GM03348 (cell line): ENCODE results near the gene TMEM209.

Source experiments
- DNase-seq: peaks from one replicate; pipeline ENCODE4 v3.0.0; 2012; ENCODE audit warnings: low spot score

TMEM209 gene

DNA sequence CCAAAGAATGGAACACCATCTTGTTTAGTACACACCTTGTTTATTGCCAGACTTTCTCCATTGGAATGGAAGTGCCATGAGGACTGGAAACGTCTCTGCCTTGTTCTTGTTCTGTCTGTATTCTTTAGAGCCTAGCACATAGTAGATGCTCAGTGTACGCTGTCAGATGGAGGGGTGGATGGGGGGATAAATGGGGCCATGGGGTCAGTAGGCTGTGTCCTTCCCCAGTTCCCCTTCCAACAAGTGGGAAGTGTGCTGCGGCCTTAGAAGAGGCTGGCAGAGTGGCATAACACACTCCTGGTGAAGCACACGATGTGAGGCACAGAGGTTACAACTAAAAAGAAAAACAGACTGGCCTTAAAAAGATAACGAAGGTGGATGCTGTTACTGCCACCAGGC, 61.9 kb downstream of the TMEM209 start:
- DNase-seq, result no peak

DNA sequence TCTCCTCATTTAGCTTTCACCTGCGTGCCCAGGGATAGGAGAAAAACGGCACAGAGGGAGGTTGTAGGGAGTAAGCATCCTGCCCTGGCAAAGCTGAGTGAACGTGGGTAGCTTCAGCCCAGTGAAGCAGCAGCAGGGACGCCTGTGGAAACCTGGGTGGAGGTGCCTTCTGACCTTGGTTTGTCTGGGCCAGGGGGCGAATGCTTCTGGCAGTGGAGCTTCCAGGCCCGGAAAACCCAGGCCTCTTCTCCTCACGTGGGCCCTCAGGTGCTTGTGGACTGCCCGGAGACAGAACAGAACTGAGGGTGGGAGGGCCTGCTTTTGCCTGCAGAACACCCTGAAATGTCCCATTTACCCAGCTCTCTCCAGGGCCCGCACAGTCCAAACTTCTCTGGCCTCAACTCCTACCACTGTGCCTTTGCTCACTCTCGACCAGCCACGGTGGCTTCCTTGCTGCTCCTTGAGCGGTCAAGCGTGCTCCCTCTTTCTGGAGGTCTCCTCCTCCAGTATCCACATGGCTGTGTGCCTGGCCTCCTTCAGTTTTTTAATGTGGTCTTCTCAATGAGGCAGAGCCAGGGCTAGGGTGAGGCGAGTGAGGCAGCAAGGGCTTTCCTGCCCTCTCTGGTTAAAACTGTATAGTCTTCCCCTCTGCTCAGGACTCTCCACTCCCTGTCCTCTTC, 62.4 kb downstream of the TMEM209 start:
- no peak for DNase-seq

DNA sequence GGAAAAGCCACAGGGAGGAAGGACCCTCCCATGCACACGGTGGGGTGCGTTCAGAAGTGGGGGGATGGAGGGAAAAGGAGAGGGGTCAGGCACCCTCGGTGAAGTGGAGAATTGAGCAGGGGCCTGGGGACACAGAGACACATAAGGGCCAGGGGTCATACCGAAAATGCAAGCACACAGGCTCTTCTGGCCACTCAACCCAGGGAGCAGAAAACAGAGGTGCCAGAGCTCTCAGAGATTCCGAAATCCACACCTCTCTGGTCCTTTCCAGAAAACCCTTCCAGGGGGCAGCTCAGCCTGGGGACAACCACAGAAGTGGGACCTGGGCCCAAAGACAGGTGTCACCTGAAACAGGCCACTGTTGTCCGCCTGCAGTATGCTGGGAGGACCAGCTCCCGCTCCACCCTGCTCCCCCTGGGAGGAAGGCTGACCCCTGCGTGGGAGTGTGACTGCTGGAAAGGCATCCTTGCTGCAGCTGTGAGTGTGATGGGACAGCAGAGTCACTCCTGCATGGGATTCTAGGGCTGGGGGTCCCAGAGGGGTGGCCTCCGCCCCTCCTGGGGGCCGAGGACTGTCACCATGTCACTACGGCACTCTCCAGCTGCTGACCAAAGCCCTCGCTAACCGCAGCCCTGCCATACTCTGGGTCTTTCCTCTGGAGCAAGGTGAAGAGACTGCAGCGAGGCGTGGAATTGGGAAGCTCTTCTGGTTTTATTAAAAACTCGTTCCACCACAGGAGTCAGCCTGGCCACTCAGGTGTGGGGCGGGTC, 63.1 kb downstream of the TMEM209 start:
- no peak for DNase-seq

DNA sequence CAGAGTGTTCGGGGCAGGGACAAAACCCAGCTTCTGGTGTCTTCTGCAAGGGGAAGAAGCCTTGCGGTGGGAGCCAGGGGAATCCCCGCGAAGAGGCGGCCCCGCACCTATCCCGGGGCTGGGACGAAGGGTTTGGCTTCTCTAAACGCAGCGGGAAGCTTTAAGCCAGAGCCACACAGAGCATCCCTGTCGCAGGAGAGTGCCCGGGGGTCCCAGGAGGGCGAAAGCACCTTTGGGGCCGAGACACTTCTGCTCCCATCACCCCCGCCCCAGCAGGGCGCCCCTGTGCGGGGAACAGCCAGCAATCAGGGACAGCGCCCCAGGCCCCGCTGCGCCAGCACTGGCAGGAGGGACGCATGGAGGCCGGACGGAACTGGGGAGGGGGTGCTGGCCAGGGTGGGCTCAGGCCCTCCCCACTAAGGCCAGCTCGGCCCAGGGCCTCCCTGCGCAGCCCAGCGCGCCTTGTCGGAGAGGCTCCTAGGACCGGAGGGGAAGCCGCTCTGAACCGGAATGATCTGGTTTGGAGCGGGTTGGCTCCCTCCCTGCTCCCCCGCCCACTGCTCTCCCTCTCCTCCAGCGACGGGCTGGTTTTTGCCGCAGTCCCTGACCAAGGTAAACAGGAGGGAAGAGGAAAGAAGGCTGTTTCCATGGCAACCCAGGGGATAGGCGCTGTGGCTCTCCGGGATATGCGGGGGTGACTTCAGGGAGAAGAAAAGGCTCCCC, 63.9 kb downstream of the TMEM209 start:
- no peak for DNase-seq

DNA sequence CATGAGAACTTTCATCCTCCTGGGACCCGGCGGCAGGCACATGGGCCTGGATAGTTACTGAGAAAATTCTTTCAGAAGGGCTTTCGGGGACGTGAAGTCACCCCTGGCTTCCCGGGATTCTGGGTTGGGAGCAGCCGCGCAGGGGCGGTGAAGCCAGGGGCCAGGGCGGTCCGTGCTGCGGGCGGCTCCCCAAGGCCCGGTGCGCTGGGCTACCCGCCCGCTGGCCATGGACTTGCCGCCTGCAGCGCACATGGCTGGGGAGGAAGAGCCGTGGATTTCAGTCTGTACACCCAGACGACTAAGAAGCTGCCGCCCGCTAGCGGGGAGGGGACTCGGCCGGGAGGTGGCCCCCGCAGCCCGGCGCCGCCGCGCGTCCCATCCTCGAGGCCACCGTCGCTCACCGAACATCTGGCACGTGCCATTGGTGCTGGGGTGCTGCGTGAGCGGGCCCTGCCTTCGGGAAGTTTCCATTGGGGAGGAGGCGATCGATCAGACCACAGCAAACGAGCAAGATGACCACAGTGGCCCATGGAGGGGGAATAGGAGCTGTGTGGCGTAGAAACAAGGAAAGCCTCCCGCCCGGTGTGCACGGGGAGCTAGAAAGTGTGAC, 64.5 kb downstream of the TMEM209 start:
- no peak for DNase-seq

DNA sequence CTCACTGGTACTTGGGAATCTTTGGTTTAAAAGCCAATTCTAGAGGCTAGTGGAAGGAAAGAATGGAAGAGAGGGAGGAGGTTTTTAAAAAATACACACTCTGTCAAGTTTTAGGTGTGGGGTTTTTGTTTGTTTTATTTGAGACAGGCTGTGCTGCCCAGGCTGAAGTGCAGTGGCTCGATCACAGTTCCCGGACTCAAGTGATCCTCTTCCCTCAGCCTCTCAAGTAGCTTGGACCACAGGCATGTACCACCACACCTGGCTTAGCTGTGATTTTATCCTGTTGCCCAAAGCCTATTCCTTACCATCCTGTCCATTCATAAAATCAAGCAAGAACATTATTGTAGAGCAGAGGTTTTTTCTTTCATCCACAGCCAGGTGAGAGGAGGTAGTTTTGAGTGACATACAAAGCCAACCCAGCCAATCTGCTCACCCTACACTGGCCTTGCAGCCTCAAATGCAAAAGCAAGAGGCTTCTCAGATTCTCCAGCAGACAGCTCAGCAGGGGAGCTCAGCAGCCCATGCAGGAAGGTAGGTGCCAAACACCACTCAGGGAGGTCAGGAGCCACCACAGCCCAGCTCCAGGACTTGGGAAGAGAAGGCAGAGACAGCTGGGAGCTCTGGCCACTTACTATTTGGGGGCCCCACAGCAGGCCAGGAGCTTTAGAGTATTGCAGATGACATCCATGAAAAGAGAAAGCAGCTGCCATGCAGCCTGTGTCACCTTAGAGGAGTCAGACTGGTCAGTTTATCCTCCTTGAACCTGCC, 65.8 kb downstream of the TMEM209 start:
- DNase-seq, result no peak

DNA sequence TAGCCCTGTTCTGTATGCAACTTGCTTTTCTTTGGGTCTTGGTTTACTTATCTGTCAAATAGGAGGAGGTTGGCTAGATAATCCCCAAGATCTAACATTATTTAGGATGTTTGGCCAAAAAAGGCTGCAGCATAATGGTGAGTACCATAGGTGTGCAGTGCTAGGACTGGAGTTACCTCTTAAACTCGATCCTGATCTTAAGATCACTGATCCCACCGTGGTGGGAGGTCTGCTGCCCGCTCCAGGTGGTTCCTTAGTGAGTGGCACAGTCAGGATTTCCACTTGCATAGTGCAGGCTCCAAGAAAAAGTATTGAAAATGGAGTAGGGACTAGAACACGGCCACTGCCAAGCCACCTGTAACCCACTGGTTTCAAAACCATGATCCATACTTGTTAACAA, 68.0 kb downstream of the TMEM209 start:
- no peak for DNase-seq

DNA sequence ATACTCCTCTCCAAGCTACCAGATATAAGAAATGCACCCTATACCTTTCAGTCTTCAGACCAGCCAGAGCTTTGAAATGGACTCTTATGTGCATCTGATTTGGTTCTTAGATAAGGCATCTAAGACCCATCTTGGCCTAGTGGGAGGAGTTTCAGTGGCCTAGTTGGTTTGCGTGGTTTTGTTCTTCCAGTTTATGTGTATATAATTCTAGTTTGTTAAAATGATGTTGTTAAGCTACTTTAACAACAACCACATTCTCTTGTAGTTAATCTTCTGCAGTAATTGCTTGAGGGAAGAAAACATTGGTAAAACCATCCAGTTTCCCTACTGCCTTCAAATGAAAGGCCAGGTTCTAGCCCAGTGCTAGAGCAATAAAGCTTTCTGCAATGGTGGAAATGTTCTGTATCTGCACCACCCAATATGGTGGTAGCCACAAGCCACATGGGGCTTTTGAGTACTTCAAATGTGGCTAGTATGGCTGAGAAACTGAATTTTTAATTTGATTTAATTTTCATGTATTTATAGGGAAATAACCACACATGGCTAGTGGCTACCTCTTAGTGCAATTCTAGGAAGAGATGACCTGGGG, 68.5 kb downstream of the TMEM209 start:
- DNase-seq, result no peak

DNA sequence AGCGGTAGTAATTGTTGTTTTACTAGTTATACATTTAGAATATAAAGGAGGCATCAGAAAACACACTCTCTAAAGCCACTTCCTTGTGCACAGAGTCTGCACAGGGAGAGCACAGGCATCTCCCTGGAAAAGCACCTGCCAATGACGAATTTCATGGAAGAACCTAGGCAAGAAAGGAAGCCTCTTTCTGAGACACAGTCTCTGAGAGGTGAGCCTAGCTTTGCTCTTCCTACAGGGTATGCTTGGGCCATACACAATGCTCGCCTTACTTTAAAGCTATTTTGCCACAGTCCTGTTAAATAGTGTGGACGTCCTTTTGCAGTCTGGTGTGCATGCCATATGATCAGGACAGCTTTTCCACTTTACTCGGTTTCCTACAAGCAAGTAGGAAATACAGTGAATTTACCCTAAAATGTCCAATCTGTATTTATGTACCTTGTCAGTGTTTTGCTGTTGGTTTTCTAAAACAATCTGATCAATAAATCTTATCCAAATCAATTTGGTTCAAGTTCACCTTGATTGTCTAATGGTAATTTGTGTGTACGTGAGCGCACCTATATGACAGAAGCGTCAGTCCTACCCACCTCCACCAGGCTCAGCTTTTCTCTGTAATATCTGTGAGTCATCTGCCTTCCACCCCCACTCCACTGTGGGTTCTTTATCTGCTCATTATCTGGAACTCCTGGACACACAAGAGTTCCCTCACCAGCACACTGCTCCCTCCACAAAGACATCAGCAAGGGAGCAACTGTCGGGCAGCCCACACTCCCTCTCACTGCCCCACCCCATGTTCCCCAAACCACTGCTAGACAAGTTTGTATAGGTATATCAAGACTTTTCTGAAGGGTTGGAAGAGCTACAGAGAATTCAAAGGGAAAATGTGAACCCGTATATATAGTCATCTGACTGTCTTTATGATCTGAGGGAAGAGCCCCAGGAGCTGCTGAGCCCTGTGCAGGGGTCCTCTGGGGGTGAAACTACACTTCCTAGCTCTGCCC, 69.7 kb downstream of the TMEM209 start:
- no peak for DNase-seq

DNA sequence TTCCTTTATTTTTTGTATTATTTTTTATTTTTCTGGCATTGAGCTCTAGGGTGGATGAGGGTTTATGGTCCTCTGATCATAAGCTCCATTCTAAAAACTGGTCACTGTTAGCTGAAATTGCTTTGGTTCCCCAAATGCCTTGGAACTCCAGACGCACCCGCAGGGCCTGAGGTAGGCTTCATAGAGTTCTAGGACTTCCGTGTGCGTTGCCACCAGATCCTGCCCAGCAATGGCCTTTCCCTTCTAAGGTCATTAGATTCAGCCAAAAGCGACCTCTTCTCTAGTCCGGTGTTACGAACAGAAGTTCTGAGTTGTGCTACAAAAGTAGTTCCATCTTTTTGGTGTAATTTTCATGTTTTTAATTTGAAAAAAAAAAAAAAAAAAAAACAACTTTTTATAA, 70.5 kb downstream of the TMEM209 start:
- DNase-seq, result no peak

DNA sequence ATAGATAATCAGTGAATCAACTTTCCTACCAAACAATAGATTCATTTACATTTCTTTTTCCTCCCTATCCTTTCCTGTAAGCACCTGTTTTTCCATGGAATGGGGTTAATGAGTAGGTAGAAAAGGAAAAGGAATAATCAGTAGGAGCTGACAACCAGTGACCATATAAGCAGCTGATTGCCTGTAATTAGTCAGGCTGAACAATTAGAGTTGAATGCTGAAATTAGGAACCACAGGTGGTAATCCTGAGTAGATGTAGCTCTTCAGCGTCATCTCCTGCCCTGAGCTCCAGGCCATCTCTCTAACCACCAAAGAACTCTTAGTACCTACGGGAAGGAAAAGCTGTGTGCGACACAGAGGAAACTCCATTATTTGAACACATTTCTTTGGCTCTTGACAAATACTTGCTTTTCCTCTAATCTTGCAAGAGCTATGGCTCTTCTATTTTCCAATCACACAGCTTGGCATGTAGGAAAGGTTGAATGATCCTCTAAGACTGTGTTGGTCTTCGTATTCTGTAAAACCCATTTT, 71.0 kb downstream of the TMEM209 start:
- DNase-seq, result no peak

DNA sequence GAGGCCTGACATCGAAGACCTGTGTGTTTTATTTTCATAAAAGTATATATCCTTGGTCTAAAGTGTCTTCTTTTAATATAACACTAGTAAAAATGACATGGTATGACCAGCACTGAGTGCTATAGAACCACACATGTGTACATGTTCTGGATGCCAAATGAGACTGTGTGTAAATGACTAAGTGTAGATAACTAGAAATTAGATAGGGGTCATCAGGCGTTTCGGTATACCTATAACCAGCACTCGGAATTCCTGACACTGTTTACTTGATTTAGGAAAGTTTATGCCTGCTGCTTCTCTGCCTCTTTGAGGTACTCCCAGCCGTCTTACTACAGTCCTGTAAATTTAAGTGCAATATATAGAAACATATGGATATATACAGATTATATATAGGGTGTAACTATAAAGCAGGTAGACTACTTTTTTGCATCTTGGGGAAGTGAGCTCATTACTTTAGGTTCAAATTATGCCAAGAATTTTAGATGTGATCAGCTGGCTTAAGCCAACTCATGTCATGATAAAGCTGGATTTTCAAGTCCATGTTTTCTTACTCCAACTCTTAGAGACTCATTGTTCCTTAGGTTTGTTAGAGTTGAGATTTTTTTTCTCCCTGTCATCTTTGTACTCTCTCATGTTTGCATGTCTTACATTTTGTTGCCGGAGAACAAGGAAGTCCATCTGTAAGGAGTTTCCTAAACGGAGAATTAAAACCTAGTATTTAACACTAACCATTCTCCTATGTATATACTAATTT, 72.0 kb downstream of the TMEM209 start:
- DNase-seq, result no peak

DNA sequence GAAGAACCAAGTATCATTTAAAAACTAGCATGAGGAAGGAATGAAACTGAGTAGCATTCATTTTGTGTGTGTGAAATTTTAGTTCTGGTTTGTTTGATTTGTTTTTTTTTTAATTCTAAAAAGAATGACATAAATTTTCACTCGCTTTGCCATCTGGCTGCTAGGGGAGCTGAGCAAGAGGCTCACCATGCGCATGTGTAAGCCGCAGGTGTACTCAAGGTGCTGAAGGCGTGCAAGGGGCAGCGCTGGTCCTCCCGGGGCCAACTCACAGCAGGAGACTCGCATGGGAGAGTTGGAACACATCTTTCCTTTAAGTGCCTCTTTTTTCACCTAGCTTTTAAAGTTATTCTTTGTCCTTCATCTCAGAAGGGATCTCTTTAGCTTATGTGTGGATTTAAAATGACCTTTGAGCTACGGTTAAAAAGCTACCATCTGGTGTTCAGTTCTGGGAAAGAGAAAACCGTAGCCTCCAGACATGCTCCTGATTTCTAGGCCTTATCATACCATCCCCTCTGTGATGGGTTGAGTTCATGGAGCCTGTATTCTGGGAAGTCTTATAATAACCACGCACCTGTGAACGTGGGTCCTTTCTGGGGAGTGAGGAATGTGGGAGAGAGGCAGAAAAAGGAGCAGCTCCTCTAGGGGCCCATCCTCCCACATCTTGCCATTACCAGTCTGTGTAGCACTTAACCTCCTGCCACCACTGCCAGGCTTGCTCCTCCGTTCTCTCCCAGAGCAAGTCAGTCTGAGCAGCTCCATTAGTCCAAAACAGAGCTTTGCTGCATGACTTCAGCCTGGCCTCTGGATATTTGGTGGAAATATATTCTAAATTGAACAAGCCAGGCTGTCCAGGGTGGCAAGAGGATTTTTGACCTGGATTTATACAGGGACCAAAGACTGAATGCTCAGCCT, 73.0 kb downstream of the TMEM209 start:
- DNase-seq, result no peak

DNA sequence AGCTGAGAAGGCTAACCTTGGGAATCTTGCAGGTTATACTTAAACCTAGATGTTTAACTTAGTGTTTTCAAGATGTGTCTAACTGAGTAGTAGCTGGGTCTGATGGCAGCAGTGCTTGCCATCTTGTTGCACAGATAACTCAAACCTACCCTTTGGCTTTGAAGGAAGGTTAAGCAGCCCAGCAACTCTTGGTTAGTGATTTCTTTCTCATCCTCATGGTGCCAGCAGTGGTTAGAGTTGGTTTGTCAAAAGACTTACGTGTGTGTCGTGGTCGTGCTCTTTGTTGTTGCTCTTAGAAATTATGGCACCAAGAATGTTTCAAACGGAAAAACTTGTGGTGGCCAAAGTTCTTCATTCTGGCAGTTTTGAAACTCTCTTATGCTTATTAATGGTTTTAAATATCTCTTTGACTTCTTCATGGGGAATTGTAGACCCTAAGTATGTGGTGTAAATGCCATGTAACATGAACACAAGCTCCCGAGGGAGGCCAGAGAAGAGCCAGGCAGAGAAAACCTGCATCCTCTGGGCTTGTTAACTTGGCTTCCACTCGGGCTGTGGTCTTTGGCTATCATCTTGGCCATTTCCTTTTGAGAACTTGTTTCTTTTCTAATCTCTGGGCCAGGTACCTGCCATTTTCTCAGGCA, 73.9 kb downstream of the TMEM209 start:
- DNase-seq, result no peak

DNA sequence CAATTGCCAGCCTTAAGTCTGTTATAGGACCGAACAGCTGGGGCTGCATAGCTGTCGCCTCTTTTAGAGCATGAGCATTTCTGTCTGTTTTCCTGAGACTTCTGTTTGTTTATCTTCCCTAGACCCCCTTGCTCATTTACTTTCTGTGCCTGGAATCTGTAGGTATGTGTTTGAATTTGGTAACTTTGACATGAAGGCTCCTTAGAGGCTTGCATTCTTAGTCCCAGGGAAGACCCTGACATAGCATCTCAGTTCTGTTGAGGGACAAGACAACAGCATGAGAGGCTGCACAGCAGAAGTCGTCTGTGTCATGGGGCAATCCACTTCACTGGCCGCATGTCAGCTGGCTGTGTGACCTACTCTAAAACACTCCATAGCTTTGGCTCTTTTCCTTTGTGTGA, 76.2 kb downstream of the TMEM209 start:
- no peak for DNase-seq

DNA sequence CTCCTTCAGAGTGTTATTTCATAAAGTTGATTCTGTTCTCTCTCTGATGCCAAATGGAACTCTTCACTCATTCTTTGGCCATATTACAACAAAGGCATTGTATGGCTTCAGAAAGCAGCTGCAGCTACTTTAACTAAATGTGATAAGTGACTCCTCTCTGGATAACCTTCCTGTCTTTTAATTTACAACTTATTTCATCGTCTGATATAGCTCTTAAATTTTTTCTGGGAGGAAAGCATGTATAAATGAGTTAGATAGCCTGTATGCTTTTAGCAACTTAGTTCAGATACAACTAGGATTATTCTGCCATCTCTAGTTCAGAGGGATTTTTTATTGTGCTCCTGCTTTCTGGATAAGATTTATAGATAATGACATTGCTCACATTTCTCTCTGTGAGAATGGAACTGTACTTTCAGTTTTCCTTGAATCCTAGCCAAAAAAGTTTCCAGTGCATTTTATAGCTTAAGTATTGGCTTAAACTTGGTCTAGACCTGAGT, 77.3 kb downstream of the TMEM209 start:
- DNase-seq, result no peak

DNA sequence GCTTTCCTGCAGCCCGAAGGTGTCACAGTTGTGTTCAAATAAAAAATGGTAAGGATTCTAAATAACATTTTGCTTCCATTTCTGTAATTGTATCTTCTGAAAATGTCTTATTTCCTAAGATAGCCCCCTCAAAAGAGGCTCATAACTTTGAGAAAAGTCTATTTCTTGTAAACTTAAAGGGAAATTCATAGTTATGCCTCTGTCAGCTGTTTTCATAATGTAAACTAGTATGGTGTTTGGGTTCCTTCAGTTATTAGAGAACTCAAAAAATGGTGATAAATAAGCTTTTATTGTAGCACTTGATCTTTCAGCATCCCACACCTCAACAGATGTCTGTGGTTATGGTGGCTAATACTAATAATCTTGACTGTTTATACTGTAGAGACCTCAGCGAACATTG, 77.8 kb downstream of the TMEM209 start:
- no peak for DNase-seq
